GM18519 (cell line): ENCODE data around the gene MRPL10.

Source experiments
- ATAC-seq: cut with Tn5 transposase; IDR thresholded peaks from one replicate; pipeline ENCODE4 v1.9.1; 2021; ENCODE audit warnings: mild to moderate bottlenecking, moderate library complexity; ENCODE audit not compliant: unreplicated experiment, low FRiP score

Gene MRPL10

DNA sequence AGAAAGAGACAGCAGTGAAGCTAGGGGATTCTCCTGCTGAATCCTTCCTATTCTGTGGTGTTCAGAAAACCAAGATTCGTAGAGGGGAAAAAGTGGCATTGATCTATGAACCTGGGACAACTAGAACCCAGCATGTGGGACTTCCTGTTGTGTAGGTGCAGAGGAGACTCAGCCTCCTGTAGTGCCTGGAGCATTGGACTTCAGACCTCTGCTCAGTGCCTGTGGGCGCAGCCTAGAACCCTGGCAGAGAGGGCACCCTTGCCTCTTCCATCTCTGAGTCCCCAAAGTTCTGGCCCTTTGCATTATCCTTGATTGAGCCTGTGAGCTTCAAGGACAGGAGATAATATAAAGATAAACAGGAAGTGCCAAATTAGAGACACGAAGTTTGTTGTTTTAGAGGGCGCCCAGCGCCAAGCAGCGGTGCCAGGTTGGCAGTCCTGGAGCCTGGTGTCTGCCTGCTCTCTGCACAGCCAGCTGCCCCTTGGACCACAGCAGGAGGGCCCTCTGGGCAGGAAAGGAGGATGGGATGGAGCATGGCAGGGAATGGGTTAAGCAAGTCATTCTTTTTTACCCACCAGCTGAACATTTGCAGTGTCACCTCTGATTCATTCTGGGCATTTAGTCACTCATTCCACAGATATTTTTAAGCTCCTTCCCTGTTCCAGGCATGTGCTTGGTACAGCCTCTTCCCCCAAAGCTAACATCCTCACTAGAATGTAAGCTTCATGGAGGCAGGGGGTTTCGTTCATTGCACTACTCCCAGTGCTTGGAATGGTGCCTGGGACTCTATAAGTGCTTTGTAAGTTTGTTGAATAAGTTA, 31.5 kb upstream of the MRPL10 start:
- ATAC-seq: no peak

DNA sequence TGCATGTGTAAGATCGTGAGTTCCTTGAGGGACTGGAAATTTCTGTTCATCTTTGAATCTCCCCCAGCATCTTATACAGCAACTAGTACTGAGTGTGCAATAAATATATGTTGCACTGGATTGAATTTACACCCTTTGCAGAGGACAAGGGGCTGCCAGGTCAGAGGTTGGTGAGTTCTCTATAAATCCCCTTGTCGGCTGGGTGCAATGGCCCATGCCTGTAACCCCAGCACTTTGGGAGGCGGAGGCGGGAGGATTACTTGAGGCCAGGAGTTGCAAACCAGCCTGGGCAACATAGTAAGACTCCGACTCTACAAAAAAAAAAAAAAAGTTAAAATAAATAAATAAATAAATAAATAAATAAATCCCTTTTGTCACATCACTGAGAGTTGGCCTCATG, 29.0 kb upstream of the MRPL10 start:
- no peak for ATAC-seq

DNA sequence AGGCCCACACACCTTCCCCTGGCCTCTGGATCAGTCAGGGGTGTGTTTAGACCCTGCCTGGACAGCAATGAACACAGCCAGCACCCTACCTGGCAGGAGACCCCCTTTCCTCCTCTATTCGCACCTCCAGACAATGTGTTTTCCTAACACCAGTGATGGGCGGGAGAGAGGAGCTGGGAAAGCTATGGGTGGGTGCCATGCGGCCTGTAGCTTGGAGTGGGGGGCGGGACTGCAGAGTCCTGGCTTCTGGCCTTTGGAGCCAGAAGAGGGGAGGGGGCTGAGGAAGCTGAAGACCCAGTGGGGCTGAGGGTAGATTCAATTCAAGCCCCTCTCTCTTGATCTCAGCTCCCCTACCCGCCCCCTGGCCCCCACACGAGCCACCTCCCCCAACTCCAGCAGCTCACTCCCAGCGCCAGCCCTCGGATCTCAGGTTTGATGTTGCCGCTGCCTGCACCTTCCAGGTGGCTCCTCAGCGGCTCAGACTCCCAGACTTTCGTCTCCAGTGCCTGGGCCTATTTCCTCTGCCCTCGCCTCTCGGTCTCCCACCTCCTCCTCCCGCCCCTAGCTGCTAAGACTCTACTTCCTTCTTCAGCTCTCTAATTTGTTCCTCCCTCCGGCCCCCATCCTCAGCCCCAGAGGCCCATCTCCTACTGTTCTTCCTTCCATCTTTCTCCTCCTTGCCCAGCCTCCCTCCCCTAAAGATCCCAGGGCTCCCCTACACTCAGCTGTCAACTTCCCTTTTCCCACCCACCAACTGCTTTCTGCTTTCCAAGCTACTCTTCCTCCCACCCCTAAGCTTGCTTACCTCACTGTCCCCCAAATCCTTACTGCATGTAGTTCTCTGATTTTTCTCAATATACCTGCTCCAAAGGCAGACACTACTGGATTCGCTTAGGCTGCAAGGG, 26.5 kb upstream of the MRPL10 start:
- ATAC-seq: no peak

DNA sequence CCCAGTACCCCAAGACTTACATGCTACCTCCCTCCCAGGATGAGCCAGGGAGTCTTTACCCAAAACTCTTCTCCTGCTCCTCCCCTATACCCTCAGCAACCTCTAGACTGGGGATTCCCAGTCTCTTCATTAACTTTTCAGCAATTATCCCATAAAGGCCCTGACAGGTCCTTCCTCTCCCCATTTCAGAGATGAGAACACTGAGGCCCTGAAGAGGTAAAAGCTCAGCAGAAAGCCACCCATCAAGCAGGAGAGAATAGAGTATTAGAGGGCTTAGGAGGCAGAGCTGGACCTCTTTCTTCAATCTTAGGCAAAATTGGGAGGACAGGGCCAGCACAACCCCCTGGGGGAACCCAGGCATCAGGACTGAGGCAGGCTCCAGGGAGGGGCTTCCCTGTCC, 25.5 kb upstream of the MRPL10 start:
- ATAC-seq: no peak

DNA sequence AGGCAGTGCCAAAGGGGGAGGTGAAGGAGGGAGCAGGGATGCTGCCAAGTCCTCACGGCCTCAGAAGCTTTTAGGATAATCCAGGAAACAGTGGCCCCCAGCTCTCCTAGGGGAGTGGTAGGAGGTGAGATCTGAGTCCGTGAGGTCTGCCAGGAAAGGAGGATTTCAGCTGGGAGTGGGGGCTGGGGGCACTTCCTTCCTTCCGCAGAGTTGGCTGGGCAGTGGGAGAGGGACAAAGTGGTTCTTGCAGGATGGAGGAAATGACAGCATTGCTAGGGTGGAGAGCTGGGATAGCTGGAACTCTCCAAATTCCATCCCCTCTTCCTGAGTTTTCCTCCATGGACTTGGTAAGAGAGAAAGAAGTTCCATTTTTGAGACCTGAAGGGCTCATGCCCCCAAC, 24.4 kb upstream of the MRPL10 start:
- ATAC-seq: no peak

DNA sequence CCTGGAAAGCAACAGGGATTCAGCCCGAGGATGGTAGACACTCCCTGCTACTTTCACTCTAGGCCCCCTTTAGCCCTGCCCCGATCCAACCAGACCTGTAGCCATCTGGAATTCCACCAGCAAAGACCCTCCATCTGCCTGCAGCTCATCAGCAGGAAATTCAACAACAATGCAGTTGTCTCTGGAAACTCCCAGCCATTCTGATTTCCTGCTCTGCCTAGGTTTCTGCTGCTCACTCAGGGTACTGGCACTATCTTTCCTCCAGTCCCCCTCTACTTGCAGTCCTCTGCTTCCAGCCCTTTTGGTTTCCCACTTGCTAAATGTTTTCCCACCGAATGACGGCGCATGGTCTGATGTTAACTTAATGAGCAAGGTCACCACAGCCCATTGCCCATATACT, 22.3 kb upstream of the MRPL10 start:
- ATAC-seq: no peak

DNA sequence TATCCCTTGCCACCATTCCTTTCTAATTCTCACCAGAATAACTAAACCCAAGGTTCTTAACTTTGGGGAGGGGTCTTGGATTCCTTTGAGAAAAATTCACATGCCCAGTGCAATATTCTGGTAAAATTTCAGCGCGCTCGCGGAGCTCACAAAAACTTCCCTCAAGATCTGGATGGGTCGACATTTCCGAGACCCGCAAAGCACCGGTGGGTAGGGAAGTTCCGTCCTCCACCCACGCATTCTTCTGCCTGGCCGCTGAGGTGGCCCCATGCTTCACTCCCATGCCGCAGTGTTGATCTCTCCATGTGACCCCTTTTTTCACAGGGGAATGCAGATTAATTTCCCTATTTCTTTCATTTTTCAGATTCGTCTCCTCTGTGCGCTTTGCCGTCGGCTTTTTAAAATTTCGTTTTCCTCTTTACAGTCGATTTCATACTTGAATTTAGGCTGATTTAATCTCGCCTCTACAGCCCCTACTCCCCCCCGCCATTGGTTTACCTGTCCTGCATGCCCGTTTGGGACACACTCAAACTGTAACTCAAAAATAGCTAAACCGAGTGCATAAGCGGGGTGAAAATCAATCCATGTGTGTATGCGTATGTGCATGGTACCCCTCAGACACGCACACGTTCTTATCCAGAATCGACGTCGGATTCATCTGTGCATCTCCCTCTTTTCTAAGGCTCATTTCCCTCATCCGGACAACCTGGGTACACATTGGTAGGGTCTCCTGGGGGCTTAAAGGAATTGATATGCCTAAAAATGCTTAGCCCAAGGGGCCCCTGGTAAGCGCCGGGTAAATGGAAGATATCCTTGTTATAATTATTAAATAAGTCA, 21.0 kb upstream of the MRPL10 start:
- no peak for ATAC-seq

DNA sequence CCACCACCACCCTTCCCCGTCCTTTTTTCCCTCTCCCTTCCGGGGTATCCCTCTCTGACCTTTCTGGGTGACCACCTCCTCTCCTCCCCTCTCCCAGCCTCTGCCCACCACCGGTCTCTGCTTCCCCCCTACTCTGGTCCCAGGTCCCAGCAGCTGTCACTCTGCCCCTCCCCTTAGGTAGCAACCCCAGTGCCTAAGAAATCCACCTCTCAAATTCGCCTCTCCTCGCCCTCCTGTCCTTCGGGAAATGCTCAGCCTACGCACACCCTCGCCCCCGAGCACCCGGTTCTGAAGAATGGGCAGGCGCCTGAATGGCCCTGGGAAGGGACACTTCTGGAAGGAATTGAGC, 20.4 kb upstream of the MRPL10 start:
- no peak for ATAC-seq

DNA sequence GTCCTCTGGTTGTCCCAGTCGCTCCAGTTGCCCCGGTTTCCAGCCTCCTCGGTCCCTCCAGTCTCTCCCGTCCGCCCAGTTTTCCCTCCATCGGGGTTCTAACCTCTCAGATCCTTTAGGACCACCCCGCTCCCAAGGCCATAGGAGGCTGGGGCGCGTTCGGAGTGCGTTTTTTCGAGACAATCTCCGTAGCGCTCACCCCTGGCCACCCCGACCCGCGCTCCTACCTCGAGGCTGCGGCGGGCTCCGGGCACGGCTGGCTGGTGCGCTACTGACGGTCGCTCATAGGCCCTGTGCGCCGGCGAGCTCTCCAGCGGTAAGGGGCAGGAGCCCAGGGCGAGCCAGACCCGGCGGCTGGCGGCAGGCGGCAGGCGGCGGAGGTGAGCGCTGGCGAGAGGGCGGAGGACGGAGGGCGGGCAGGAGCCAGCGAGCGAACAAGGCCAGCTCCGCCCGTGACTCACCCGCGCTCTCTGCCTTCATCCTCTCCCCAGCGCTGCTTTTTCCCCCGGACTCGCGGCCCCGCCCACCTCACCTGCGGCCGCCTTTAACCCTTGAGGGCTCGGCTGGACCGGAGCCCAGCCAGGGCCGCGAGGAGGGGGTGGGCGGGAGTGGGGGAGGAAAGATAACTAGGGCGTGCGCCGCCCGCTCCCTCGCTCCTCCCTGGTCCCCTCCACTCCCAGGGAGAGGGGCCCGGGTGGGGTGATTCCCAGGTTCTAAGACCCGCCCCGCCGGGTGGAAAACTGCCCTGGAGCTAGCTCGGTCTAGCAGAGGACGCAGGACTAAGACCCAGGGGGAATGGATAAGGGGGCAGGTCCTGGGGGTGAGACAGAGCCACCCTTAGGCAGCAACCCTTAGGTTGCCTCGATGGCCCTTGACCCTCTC, 19.6 kb upstream of the MRPL10 start, which contains the start of gene SP6:
Gene SP6 (minus strand): TSS at position 472 of the 882 bp plus-strand sequence. CDS start 2,734 bp downstream, outside the sequence.
- ATAC-seq: no peak

DNA sequence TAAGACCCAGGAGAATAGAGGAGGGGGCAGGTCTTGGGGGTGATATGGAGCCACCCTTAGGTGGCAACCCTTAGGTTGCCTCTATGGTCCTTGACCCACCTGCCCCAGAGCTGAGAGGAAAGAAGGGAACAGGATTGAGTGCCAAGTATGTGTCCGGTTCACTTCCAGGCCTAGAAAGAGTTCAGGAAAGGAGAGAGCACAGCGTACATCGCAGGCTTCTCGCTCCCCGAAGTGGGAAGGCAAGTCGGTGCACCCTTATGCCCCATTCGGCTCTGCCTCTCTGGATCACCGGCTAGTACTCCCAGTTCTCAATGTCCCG, 19.0 kb upstream of the MRPL10 start:
- no peak for ATAC-seq

DNA sequence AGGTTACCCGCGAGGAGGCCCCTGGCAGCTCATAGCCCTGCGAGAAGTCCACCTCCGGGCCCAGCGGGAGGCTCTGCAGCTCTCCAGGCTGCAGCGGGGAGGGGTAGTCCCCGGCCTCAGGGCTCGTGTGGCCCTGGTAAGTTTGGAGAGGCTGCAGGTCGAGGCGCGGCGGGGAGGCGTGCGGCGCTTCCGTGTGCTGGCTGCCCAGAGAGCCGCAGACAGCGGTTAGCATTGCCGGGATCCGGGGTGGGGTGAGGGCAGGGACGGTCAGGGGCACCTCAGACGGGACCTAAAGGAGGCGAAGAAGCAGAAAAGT, 16.8 kb upstream of the MRPL10 start:
- no peak for ATAC-seq

DNA sequence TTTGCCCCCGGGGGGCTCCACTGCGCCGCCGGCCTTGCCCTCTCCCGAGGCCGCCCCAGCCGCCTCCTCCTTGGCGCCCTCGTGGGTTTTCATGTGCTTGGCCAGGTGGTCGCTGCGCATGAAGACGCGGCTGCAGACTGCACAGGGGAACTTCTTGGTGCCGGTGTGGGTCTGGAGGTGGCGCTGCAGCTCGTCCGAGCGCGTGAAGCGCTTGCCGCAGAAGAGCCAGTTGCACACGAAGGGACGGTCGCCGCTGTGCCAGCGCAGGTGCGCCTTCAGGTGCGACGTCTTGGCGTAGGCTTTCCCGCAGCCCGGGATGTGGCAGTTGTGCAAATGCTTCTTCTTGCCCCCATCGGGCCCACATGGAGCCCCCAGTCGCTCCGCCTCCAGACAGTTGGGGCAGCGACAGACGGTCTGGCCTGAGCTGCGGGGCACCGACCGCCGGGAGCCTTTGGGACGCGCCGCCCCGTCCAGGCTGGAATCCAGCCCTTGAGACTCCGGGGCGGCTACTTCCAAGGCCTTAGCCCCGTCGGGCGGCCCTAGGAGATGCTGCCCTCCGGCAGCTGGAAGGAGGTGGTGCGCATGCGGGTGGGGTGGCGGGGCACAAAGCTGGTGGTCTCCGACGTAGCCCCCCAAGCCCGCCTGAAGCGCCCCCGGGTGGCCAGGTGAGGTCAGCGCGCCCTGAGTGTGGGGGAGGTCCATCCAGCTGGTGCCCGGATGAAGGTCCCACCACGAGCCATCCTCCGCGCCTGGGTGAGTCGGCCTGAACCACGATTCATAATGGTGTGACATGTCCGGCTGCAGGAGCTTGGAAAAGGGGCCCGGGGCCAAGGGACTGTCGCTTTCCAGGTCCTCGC, 16.2 kb upstream of the MRPL10 start:
- ATAC-seq: no peak

DNA sequence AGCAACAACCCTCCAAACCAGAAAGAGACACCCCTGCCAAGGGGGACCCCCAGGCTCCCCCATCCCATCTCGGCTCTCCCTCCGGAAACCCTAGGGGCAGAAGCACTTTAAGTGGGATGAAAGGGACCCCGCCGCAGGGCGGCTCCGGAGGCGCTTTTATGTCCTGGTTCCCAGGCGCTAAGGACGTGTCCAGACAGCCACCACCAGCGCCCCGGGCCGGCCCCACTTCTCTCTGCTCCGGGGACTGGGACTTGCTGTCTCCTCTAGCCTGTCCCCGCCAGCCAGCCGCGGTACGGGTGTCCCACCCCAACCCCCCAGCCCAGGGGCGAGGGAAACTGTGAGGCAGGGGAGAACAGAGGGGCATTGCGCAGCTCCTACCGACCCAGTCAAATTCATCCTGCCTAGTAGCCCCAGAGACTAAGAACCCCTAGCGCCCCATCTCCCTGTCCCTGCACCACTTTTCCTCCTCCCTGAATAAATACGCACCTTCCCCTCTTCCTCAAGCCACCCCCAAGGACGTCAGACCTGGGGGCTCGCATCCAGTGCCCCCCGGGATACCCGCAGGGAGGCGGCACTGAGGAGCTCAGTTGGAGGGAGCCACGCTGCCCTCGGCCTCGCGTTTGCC, 15.5 kb upstream of the MRPL10 start:
- ATAC-seq: no peak

DNA sequence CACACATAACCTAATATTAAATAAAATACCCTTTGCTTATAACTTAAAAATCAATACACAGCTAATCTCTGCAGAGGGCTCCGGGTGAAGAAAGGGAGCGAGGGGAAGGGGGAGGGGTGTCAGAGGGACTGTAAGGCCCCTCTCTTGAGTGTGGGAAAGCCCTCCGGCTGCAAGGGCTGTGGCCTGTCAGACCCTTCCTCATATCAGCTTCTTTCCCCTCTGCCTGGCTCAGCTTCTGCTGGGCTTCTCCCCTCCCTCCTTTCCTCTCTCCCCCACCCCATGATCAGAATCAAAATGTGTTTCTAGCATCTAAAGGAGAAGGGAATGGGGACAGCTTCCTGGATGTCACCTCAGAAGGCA, 14.4 kb upstream of the MRPL10 start:
- ATAC-seq: no peak

DNA sequence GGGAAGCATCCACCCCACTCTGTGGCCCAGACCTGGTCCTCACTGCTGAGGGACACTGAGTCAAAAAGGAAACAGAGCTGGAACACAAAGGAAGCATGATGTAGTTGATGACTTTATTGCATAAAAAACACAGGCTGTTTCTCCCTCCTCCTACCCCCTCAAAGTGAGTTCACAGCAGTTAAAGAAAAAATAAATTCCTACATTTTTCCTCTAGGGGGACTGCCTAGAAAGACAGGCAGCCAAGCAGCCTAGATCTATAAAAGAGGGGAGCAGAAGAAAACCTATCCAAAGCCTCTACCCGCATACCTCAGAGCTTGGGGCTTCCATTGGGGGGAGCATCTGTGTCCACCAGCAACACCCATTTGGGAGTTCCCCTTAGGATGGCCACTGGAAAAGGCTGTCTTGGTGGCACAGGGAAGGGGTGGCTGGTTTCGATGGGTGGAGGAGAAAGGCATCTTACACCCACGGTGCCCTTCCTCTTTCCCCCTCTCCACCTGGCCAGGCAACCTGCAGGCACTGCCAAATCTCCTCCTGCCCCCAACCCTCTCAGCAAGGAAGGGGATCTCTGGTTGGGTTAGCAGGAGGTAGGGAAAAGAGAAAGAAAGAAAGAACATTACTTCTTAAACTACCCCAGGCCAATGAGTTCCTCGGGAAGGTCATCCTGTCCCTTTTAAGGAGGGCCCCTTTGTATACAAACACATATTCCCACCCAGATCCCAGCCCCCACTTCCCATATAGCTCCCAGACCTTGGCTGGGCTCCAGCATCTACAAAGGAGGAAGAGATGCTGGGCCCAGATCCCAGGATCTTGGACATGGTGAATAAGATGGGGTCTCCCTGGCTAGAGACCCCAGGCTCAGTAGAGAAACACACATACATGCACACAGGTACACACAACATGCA, 13.7 kb upstream of the MRPL10 start:
- no peak for ATAC-seq

DNA sequence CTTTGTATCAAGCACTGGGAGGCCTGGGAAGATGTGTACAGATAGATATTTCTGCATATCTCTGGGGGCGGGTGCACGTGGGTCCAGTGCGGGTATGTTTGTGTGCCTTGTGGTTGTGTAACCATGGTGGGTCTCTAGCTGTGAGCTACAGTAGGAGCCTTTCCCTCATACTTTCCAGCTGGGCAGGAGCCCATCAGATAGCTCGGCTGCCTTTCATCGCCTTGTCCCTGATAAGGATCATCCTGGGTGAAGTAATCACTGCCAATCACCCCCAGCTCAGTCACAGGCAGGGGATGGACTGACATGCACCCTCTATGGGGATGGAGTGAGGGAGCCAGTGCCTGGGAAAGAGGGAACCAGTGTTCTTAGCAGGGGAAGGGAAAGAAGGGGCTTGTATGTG, 12.9 kb upstream of the MRPL10 start:
- ATAC-seq: no peak

DNA sequence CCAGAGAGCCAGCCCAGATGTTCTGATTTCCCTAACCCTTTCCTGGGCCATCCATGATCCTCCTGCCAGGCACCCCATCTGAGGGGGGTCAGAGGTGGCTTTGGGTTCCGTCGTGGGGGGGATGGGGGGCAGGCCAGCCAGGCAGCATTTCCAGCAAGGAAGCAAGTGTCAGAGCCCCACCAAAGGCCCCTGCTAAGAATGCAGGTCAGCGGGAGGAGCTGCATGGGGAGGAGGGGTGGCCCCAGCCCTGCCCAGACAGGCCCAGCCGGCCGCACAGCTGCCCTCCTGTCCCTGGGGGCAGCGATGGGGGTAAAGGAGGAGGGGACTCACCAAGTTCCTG, 12.0 kb upstream of the MRPL10 start:
- no peak for ATAC-seq
